Measurements from ENCODE around the gene PPP1R9B. TPM values are rescaled to one million over a fixed set of nuclear protein-coding genes. Genes with fewer than 3 reads are reported as not detected.

The PPP1R9B gene
- total RNA-seq, 1 donor from 2014 or later = 176 TPM

DNA sequence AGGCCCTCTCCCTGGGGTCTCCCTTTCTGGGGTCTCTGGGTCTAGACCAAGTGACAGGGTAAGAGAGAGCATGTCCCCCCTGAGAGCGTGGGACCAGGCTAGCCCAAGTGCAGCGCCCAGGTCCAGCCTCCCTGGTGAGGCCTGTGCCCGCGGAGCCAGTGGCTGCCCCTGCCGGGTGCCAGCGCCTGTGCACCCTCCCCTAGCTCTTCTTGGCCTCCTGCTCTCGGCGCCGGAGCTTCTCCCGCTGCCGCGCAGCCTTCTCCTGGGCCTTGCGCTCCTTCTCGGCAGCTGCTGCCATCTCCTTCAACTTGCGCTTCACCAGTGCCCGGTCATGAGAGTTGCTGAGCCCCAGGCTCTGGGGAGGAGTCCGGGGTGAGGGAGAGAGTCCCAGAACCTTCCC is 37.8 kb downstream of the PPP1R9B start:
- Mint-ChIP-seq H3K27me3 (ENCODE audit: unreplicated experiment) (no peaks in the 10 kb centered on the region), H3K9me3 (ENCODE audit: unreplicated experiment) (no peaks in the 10 kb centered on the region), H3K4me3 (ENCODE audit: unreplicated experiment) (no peak overlapping the region), H3K36me3 (ENCODE audit: unreplicated experiment) (peaks cover 4% of the 10 kb centered on the region), H3K4me1 (ENCODE audit: unreplicated experiment) (peaks cover 15% of the 10 kb centered on the region), H3K27ac (ENCODE audit: unreplicated experiment) (peak overlapping the region; percentile 44)
- no peak for TF ChIP-seq CTCF (IDR thresholded peaks at IDR 0.05)
- no peak for DNase-seq (ENCODE audit: extremely low spot score, unreplicated experiment)

- Mint-ChIP-seq H3K36me3 (ENCODE audit: unreplicated experiment) (peaks cover 5% of the 10 kb centered on the region), H3K9me3 (ENCODE audit: unreplicated experiment) (no peaks in the 10 kb centered on the region), H3K4me1 (ENCODE audit: unreplicated experiment) (peaks cover 19% of the 10 kb centered on the region), H3K4me3 (ENCODE audit: unreplicated experiment) (no peak overlapping the region), H3K27ac (ENCODE audit: unreplicated experiment) (peak overlapping the region; percentile 34), H3K27me3 (ENCODE audit: unreplicated experiment) (no peaks in the 10 kb centered on the region)
- no peak for DNase-seq (ENCODE audit: extremely low spot score, unreplicated experiment)
- TF ChIP-seq CTCF (IDR thresholded peaks at IDR 0.05) = no peak
These were observed 38.5 kb downstream of the PPP1R9B start for GRCh38 chr17:50111673-50112655.

DNA sequence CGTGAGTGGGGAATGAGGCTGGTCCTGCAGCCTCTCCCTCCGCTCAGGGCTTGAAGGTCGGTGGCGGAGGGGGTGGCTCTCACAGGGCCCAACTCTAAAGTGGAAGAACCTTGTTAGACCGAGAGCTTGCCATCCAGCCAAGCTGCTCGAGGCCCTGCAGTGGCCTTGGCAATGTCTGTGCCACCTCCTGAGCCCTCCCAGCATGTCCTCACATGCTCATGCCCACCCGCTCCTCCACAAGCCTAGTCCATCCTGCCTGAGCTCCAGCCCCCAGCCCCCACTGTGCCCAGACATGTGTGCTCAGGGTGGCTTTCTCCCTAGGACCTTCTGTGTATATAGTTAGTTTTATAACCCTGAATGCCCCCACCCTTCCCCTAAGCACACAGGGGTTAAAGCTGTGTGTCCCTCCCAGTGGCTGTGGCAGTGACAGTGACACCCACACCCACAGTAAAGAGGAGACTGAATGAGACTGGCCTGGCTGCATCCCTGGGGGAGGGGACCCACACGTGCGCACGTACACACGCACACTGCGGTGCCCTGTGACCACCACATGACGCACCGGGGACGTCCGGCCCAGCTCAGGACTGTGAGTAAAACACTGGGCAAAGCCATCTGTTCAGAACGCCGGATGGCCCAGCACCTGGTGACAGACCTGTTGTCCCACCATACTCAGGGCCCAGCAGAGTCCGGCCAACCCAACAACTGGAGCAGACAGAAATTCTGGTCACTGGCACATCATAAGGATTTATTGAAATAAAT is 39.7 kb downstream of the PPP1R9B start:
- H3K36me3 Mint-ChIP-seq (ENCODE audit: unreplicated experiment) = peaks cover 11% of the 10 kb centered on the region

DNA sequence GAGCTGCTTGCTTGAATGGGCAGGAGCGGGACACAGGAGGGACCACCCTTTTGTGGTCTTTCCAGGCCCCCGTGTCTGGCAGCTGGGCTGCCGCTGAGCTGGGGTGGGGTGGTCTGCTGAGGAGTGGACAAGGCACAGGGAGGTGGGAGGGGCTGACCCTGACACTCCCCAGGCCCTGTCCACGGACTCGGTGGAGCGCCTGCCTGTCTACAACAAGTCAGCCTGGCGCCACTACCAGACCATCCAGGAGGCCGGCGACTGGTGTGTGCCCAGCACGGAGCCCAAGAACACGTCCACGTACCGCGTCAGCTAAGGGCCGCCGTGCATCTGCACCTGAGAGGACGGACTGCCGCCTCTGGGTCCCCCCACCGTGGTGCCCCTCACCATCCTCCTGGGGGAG is 40.7 kb downstream of the PPP1R9B start:
- H3K9me3 Mint-ChIP-seq (ENCODE audit: unreplicated experiment) = no peaks in the 10 kb centered on the region
- no peak overlapping the region for H3K4me3 Mint-ChIP-seq (ENCODE audit: unreplicated experiment)

More for the DNA sequence above, 39.7 kb downstream of the PPP1R9B start:
- Mint-ChIP-seq H3K4me3 (ENCODE audit: unreplicated experiment) (no peak overlapping the region), H3K27me3 (ENCODE audit: unreplicated experiment) (no peaks in the 10 kb centered on the region), H3K27ac (ENCODE audit: unreplicated experiment) (peak overlapping the region; percentile 34), H3K4me1 (ENCODE audit: unreplicated experiment) (peaks cover 19% of the 10 kb centered on the region), H3K9me3 (ENCODE audit: unreplicated experiment) (no peaks in the 10 kb centered on the region)
- no peak for DNase-seq (ENCODE audit: extremely low spot score, unreplicated experiment)
- TF ChIP-seq CTCF (IDR thresholded peaks at IDR 0.05) = no peak

More for the DNA sequence above, 40.7 kb downstream of the PPP1R9B start:
- peaks cover 18% of the 10 kb centered on the region for H3K36me3 Mint-ChIP-seq (ENCODE audit: unreplicated experiment)
- no peak overlapping the region for H3K27ac Mint-ChIP-seq (ENCODE audit: unreplicated experiment)
- TF ChIP-seq CTCF (IDR thresholded peaks at IDR 0.05) = no peak
- H3K27me3 Mint-ChIP-seq (ENCODE audit: unreplicated experiment) = no peaks in the 10 kb centered on the region
- peaks cover 15% of the 10 kb centered on the region for H3K4me1 Mint-ChIP-seq (ENCODE audit: unreplicated experiment)
- no peak for DNase-seq (ENCODE audit: extremely low spot score, unreplicated experiment)

Data from osteocyte (in vitro differentiated cells).